GM10266 (cell line): ENCODE results near the gene C1QA.

ENCODE experiments used
- DNase-seq: peaks from one replicate; pipeline ENCODE4 v3.0.0; 2012; ENCODE audit errors: extremely low spot score
- TF ChIP-seq, protein P1 (sequence below): IDR thresholded peaks from 2 replicates; pipeline ENCODE4 v1.5.1; 2012; ENCODE audit warnings: mild to moderate bottlenecking, low read depth; ENCODE audit not compliant: control insufficient read depth, insufficient read depth; ENCODE audit errors: missing control alignments

Gene C1QA

DNA sequence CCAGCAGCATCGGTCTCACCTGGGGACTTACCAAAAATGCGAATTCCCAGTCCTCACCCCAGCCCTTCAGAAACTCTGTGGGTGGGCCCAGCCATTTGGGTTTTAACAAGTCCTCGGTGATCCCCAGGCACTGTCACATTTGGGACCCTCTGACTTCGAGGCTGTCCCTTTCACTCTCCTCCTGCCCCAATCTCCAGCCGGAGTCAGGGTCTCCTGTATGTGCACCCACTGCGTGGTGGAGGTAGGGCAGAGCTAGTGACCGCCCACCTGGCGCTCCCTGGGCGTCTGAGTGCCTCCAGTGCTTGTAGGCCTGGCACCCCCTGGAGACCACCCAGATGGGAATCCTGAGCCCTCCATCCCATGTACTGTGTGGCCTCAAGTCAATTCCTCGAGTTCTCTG lies 42.0 kb upstream of the C1QA start:
- TF ChIP-seq, protein P1, sequence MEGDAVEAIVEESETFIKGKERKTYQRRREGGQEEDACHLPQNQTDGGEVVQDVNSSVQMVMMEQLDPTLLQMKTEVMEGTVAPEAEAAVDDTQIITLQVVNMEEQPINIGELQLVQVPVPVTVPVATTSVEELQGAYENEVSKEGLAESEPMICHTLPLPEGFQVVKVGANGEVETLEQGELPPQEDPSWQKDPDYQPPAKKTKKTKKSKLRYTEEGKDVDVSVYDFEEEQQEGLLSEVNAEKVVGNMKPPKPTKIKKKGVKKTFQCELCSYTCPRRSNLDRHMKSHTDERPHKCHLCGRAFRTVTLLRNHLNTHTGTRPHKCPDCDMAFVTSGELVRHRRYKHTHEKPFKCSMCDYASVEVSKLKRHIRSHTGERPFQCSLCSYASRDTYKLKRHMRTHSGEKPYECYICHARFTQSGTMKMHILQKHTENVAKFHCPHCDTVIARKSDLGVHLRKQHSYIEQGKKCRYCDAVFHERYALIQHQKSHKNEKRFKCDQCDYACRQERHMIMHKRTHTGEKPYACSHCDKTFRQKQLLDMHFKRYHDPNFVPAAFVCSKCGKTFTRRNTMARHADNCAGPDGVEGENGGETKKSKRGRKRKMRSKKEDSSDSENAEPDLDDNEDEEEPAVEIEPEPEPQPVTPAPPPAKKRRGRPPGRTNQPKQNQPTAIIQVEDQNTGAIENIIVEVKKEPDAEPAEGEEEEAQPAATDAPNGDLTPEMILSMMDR = no peak
- no peak for DNase-seq

DNA sequence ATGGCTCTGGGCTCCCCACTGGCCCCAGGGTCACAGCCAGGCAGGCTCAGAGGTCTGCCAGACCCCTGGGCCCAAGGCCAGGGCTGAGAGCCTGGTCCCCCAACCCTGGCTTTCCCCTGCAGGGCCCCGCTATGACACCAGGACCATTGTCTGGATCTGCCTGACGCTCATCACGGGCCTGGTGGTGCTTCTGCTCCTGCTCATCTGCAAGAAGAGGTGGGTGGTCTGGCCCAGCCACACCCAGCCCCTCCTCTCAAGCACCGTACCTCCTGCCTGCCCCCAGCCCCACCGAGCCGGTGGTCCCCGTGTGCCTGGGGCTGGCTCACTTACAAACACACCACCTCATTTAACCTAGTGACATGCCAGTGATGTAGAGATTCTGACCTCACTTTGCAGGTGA lies 41.3 kb upstream of the C1QA start:
- TF ChIP-seq, protein P1 = no peak
- no peak for DNase-seq

DNA sequence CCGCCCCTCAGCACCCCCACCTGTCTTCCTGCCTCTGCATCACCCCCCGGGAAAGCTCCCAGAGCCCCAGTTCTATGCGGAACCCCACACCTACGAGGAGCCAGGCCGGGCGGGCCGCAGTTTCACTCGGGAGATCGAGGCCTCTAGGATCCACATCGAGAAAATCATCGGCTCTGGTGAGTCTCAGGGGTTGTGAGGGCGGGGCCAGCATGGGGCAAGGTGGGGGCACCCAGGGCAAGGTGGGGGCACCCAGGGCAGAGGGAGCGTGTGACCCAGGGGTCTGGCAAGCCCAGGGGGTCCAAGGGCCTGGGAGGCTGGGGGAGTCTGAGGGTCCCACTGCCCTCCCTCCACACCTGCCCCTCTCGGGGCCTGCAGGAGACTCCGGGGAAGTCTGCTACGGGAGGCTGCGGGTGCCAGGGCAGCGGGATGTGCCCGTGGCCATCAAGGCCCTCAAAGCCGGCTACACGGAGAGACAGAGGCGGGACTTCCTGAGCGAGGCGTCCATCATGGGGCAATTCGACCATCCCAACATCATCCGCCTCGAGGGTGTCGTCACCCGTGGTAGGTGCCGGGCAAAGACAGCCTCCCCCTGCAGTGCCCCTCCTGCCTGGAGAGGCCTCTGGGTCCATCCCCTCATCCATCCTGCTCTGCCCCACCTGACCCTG lies 39.0 kb upstream of the C1QA start:
- TF ChIP-seq, protein P1 = no peak
- no peak for DNase-seq

DNA sequence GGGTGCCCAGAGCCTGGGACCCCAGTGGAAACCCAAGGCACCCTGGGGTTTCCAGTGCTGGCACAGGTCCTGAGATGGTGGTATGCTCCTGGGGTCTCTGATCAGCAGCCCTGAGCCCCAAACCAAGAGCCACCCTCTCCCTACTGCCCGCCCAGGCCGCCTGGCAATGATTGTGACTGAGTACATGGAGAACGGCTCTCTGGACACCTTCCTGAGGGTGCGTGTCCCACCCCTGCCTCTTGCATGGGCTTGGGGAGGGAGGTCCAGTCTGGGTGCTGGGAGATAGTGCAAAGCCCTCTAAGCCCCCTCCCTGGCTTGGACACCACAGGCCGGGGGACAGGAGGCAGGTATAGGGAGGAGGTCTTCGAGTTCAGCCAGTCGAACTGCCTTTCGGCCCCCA lies 38.4 kb upstream of the C1QA start:
- DNase-seq = no peak
- TF ChIP-seq, protein P1 = no peak

DNA sequence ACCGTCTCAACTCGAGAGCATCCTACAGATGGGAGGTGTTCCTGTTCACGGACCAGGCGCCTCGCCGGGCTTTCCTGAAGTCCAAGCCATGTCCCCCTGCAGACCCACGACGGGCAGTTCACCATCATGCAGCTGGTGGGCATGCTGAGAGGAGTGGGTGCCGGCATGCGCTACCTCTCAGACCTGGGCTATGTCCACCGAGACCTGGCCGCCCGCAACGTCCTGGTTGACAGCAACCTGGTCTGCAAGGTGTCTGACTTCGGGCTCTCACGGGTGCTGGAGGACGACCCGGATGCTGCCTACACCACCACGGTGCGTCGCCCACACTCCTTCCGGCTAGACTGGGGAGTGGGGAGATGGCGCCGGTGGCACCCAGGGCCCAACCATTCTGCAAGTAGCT lies 37.7 kb upstream of the C1QA start:
- no peak for DNase-seq
- TF ChIP-seq, protein P1 = no peak

DNA sequence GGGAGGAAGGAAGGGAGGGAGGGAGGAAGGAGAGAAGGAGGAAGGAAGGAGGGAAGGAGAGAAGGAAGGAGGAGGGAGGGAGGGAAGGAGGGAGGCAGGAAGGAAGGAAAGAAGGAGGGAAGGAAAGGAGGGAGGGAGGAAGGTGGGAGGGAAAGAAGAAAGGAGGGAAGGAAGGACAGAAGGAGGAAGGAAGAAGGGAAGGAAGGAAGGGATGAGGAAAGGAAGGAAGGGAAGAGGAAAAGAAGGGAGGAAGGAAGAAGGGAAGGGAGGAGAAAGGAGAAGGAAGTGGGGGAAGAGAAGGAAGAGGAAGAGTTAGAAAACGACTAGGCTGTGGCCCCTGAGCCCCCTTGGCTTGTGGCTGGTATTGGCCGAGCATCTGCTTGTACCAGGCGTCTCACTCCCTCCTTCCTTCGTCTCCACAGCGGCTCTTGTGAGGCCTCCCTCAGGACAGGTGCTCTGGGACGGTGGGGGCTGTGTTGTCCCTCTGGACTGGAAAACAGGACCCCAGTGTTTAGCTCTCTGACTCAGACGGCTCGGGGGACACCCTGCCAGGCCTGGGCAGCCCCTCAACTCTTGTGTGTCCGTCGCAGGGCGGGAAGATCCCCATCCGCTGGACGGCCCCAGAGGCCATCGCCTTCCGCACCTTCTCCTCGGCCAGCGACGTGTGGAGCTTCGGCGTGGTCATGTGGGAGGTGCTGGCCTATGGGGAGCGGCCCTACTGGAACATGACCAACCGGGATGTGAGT lies 36.2 kb upstream of the C1QA start:
- DNase-seq = no peak
- TF ChIP-seq, protein P1 = no peak
